HS-27A (cell line): ENCODE measurements around the gene MISP.

ENCODE experiments used
- DNase-seq: peaks from one replicate; pipeline ENCODE4 v3.0.0-alpha.2; 2012; ENCODE audit warnings: low read depth, missing footprints

Gene MISP

GRCh38 chr19:746956-747355 is 4.0 kb upstream of the MISP start:
- no peak for DNase-seq

GRCh38 chr19:747432-748273 is 3.3 kb upstream of the MISP start:
- DNase-seq, result no peak

DNA sequence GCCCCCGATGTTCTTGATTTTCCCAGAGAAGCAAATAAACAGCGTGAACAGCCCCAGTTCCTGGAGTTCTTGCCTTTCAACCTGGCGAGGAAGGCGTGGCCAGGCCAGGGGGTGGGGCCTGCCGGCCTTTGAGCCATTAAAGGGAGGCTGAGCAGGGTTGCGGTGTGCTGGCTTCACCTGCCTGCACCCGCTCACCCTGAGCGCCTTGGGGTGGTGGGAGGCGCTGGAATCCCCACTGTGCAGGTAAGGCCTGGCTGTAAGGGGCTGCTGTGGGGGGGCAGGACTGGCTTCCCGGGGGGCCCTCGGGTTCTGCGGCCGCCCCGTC is 2.7 kb upstream of the MISP start:
- DNase-seq, result no peak

GRCh38 chr19:749811-750210 is 1.1 kb upstream of the MISP start:
- no peak for DNase-seq

DNA sequence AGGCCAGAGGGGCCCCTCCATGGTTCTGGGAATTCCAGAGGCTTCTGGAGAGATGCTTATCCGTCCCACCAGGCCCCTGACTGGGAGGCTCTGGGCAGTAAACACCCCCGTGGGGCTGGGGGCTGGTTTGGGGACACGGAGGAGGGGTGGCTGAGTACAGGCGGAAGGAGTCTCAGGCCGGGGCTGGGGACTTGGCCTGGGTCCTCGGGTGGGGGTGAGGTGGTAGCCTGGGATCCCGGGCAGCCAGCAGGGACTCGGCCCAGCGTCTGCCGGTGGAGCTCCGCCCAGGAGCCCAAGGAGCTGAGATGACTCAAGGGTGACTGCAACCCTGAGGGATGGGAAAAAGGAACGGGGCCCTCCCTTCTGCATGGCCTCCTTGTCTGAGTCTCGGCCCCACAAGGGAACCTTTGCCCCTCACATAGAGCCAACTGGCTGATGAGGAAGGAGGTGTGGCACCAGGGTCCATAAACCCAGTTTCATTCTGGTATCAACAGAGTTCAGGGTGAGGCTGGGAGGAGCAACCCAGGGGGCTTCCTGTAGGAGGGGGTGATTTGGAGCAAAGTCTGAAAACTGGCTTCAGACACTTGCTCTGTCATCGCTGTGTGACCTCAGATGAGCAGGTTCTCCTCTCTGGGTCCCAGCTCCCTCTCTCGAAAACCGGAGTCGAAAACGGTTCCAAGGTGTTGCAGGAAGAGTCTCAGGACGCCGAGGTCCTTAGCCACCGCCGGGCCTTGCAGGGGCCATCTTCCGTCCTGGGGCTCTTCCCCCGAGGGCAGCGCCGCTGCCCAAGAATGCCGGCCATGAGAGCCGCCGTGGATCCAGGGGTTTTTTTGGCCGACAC is 809 bp downstream of the MISP start:
- peak; percentile 76 for DNase-seq

- DNase-seq, result peak; percentile 93
Observed at GRCh38 chr19:752652-753517, 2.0 kb downstream of the MISP start.

GRCh38 chr19:754530-754929 is 3.6 kb downstream of the MISP start:
- DNase-seq, result no peak

DNA sequence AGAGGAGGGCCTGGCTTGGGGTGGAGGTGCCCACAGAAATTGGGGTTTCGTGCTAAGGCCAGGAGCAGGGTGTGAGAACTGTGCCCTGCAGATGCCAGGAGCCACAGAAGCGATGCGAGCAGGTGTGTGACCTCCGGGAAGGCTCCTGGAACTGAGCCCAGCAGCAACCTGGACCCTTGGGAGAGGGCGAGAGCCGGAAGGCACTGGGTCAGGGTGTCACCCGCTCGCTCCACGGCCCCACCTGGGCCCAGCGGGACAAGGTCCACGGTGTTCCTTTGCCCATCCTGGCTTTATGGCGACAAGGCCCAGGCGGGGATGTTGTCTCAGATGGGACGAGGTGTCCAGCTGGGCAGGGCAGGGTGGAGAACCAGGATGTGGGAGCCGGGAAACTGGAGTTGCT is 4.2 kb downstream of the MISP start:
- DNase-seq, result no peak

DNA sequence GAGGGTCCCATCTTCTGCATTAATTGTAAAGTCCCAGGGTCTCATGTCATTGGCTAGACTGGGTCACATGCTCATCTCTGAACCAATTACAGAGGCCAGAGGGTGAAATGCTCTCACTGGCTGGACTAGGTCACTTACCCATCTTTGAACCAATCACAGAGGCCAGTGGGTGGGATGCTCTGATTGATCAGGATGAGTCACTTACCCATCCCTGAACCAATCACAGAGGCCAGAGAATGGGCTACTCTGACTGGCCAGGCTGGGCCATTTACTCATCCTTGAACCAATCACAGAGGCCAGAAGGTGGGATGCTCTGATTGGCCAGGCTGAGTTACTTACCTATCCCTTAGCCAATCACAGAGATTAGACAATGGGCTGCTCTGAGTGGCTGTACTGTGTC is 5.3 kb downstream of the MISP start:
- no peak for DNase-seq

DNA sequence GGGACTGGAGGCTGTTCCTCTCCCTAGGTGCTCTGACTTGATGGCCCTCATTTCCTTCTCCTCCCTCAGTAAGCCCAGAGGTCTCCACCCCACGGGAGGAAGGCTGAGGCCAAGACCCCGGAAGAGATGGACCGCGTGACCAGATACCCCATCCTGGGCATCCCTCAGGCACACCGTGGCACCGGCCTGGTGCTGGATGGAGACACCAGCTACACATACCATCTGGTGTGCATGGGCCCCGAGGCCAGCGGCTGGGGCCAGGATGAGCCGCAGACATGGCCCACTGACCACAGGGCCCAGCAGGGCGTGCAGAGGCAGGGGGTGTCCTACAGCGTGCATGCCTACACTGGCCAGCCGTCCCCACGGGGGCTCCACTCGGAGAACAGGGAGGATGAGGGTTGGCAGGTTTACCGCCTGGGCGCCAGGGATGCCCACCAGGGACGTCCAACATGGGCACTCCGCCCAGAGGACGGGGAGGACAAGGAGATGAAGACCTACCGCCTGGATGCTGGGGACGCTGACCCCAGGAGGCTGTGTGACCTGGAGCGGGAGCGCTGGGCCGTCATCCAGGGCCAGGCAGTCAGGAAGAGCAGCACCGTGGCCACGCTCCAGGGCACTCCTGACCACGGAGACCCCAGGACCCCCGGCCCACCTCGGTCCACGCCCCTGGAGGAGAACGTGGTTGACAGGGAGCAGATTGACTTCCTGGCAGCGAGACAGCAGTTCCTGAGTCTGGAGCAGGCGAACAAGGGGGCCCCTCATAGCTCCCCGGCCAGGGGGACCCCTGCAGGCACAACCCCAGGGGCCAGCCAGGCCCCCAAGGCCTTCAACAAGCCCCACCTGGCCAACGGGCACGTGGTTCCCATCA is 6.1 kb downstream of the MISP start:
- DNase-seq, result no peak

- DNase-seq, result no peak
Observed at GRCh38 chr19:757811-758668, 7.1 kb downstream of the MISP start.

- DNase-seq, result no peak
Observed at GRCh38 chr19:763181-763580, 12.3 kb downstream of the MISP start.

GRCh38 chr19:763869-764268 is 13.0 kb downstream of the MISP start:
- no peak for DNase-seq

GRCh38 chr19:764301-764700 is 13.4 kb downstream of the MISP start:
- no peak for DNase-seq

- no peak for DNase-seq
Observed at GRCh38 chr19:765179-765738, 14.3 kb downstream of the MISP start.

DNA sequence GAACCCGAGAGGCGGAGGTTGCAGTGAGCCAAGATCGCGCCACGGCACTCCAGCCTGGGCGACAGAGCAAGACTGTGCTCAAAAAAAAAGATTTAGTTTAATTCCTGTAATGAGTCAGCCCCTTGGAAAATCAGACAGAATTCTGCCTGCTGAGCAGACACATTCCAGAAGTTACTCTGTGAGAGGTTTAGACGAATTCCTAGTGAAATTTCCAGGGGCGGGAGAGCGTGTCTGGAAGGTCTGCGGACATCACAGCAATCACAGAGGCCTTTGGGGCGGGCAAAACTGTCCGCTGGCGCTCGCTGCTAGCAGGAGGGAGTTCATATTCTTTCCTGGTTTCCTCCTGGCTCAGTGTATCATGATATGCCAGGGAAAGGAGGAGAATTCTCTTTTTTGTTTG is 17.5 kb downstream of the MISP start:
- DNase-seq, result peak; percentile 51

DNA sequence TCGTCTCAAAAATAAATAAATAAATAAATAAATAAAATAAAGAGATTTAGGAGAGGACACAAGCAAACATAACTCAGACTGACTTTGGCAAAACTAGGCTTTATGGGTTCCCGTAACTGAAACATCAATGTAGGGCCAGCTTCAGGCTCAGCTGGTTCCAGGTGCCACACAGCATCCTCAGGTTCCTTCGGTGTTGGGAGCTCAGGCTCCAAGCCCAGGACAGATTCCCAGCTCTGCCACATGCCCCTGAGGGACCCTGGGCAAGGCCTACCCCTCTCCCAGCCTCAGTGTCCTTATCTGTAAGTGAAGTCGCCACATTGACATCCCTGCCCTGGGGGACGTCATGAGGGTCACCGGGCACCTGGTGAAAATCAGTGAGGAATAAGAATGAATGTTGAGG is 18.7 kb downstream of the MISP start:
- no peak for DNase-seq

DNA sequence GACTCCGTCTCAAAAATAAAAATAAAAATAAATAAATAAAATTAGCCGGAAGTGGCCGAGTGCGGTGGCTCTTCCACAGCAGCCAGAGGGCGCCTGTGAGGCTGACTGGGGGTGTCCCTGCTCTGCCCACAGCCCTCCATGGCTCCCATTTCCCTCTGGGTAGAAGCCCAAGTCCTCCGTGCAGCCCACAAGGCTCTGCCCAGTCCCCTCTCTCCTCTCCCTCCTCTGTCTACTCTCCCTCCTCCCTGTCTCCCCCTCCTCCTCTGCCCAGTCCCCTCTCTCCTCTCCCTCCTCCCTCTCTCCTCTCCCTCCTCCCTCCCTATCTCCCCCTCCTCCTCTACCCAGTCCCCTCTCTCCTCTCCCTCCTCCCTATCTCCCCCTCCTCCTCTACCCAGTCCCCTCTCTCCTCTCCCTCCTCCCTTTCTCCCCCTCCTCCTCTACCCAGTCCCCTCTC is 20.4 kb downstream of the MISP start:
- no peak for DNase-seq

DNA sequence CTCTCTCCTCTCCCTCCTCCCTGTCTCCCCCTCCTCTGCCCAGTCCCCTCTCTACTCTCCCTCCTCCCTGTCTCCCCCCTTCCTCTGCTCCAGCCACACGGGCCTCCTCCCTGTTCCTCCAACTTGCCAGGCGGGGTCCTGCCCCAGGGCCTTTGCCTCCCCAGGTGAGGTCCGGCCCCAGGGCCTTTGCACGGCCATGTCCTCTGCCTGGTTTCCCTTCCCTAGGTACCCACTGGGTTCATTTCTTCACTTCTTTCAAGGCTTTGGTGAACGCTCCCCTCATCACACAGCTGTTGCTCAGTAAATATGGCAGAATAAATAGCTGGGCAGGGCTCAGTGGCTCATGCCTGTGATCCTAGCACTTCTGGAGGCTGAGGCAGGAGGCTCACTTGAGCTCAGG is 21.2 kb downstream of the MISP start:
- DNase-seq, result no peak
